HG02623 (cell line): ENCODE measurements around the gene VSIG10L.

ENCODE experiments used
- ATAC-seq: cut with Tn5 transposase; IDR thresholded peaks from one replicate; pipeline ENCODE4 v1.9.1; 2021; ENCODE audit warnings: moderate library complexity; ENCODE audit not compliant: unreplicated experiment

Gene VSIG10L

DNA sequence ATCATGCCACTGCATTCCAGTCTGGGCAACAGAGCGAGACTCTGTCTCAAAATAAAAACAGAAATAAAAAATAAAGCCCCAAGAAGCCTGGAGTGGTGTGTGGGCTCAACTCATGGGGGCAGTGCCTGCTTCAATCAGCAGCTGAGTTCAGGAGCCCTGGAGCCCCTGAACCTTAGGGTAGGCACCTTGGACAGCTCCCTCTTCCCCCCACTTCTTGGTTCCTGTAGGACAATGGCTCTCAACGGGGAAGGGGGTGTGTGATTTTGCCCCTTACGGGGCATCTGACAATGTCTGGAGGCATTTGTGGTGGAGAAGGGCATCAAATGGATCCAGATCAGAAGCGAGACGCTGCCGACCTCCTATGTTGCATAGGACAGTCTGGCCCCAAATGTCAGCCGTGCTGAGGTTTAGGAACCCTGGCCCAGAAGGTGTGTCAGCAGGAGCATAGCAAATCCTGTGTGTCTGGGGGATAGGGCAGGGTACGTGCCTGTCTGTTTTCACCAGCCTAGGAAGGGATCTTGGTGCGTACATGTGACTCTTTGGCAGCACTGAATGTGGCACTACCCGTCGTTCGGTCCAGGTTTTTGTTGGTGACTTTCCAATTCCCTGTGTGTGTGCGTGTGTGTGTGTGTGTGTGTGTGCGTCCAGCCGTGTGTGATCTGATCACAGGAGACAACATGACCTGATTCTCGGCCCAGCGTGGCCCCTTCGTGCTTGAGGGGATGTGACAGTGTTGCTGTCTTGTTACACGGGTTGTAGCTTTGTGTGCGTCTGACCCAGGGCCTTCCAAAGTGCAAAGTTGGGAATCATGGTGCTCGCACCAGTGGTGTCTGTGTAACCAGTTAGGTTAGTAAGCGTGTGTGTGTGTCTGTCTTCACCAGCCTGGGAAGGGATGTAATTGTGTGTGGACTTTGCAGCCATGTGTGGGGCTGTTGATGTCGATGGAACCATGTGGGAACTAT, 23.0 kb downstream of the VSIG10L start:
- ATAC-seq, result no peak

- no peak for ATAC-seq
Measured at GRCh38 chr19:51317968-51318367, 24.0 kb downstream of the VSIG10L start.

DNA sequence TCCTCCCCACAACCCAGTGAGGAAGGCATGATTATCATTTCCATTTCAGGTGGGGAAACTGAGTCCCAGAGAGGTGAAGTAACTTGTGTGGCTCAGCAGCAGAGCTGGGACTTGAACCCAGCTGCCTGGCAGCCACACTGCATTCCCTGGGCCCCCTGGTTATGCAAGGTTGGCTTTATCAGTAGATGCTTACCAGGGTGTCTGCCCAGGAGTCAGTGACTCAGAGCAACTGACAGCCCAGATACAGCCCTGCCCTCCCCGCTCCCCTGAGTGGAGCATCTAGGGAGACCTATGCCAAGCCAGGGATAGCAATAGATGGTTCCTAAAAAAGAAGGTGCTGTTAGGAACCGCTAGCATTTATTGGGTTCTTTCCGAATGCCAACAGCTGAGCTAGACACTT, 24.6 kb downstream of the VSIG10L start:
- ATAC-seq, result no peak

DNA sequence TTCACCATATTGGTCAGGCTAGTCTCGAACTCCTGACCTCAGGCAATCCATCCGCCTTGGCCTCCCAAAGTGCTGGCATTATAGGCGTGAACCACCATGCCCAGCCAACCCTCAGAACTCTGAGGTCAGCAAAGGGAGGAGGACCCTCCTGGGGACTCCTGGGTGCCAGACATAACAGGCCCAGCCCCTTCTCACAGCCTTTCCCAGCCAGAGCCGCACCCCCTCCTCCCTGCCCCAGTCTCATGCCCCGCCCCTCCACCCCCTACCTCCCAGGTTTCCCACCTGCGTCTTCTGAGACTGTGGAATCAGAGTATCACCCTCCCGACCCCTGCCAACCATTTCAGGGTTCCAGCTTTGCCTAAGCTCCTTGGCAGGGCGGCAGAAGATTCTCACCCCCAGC, 25.3 kb downstream of the VSIG10L start:
- no peak for ATAC-seq

DNA sequence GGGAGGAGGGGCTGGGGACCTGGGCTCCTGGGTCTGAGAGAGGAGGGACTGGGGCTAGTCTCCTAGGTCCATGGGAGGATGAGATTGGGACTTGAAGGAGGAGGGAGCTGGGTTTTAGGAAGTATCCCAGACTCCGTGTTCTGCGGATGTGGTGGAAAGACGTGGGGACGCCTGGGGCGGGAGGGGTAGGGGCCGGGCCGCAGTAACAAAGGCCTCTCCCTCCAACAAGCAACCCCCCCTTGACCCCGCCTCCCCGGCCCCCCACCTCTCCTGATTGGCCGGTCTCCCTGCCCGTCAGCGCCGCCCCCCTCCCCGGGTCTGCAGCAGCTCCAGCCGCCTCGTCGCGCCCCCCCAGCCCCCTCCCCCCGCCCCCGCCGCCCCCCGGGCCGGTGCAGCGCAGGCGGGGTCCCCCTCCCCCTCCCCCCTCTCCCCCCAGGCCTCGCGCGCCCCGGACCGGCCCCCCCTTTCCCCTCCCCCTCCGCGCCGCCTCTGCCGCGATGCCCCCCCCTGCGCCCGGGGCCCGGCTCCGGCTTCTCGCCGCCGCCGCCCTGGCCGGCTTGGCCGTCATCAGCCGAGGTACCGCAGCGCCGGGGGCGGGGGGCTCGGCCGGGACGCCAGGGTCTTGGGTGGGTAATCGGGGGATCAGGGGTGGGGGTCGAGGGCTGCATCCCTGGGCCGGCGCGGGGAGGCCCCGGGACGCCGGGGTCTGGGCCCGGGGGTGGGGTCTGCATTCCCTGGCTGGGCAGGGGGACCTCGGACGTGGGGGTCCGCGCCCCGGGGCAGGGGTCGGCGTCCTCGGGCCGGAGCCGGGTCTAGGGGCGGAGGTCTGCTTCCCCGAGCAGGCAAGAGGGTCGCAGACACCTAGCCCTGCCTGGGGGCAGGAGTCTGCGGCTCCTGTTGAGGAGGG, 30.3 kb downstream of the VSIG10L start, which contains the start of gene IGLON5:
Gene IGLON5 (plus strand): TSS at position 294 of the 907 bp plus-strand sequence. CDS start 204 bp downstream, at position 498.
- ATAC-seq, result no peak

DNA sequence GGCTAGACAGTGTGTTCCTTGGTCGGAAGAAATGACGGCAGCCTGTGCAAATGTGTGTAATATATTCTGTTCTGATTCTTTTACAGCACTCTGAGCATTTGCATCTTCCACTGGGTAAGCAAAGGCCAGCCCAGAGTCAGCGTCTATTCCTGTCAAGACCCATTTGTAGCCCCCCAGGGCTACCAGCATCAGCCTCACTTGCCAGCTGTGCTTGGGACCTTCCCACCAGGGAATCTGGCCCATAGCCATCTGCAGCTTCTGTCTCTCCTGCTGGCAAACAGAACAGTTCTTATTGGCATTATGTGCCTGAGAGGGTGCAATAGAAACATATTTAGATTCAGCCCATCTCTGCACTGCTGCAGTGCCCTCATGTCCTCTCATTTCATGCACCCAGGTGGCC, 36.5 kb downstream of the VSIG10L start:
- no peak for ATAC-seq

GRCh38 chr19:51301266-51301665, 40.7 kb downstream of the VSIG10L start:
- ATAC-seq, result no peak

DNA sequence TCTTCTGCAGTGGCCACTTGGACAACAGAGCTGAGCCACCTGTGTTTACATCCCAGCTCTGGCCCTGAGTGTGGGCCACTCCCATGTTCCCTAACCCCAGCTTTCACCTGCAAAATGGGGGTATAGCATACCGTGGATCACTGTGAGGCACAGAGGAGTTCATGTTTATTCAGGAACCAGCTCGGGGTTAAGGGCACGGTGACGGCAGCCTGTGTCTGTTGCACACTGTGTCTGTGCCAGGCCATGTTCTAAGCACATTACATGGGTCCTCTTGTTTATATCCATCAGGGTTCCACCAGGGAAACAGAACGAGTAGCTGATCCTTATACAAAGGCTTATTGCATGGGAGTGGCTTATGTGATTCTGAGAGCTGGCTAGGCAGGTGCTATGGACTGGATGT, 44.5 kb downstream of the VSIG10L start:
- ATAC-seq, result no peak

DNA sequence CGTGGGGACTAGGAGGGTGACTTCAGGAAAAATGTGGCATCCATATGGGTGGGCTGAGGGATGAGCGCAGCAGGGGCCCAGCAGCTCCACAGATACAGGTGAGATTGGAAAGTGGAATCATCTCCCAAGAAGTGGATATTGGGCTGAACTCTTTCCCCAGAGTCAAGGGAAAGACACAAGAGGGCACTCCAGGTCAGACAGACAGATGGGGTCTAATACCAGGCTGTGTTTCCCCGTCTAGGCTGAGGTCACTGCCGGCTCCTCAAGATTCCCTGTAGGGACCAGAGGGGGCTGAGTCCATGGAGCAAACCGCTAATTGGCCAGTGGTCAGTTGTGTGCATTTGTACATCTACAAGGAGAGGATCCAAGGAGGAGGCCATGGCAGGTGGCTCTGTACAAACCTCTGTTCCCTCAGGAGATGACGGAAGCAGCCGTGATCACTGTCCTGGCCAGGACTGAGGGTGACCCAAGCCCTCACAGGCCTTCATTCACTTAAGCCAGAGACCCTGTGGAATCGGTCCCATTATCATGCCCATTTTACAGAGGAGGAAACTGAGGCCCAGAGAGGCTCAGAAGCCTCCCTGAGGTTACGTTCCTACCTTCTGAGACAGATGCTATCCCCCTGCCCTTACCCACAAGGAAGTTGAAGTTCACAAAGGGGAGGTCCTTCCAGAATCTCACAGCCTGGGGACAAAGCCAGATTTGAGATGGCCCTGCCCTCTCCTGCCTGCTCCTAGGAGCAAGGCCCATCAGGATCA, 45.4 kb downstream of the VSIG10L start:
- no peak for ATAC-seq

- ATAC-seq, result no peak
Measured at GRCh38 chr19:51295382-51296126, 46.4 kb downstream of the VSIG10L start.

DNA sequence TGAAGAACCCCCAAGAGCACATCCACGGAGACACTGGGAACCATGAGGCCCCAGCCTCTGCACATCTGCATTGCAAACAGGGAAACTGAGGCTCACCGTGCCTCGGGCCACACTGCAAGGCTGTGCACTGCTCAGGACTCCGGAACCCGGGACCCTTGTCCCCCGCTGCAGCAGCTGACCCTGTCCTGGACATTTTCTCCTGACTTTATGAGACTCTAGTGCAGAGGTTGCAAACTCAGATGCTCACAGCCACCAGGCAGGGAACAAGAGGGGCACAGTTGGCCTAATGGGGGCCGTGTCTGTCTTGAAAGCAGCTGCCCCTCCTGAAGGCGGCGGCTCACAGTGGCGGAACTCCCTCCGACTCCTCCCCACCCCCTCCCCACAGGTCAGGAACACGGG, 47.0 kb downstream of the VSIG10L start:
- ATAC-seq, result no peak

GRCh38 chr19:51294211-51294976, 47.5 kb downstream of the VSIG10L start:
- no peak for ATAC-seq

GRCh38 chr19:51293571-51294210, 48.2 kb downstream of the VSIG10L start:
- ATAC-seq, result no peak

GRCh38 chr19:51292971-51293370, 49.0 kb downstream of the VSIG10L start:
- no peak for ATAC-seq

GRCh38 chr19:51289635-51290034, 52.3 kb downstream of the VSIG10L start:
- ATAC-seq, result no peak

DNA sequence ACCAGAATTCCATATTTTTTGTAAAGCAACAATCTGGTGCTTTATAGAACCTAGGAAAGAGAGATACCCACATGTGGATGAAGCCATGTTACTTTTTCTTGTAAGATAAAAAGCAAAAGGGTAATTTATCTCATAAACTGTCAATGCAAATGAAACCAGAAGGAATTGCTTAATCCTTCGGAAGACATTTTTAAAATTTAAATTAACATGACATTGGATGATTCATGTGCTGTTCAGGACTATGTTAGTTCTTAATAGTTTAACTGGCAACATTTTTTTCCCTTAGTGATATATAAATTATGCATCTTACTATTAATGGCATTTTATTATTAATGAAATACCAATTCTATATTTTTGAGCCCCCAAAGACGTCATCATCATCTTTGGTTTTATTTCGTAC, 56.3 kb downstream of the VSIG10L start:
- ATAC-seq, result no peak

GRCh38 chr19:51282335-51282734, 59.6 kb downstream of the VSIG10L start:
- no peak for ATAC-seq
